Measurements from ENCODE around the gene YDJC.

GRCh38 chr22:21603973-21604372 lies 25.8 kb downstream of the YDJC start:
- no peak for TF ChIP-seq CTCF (conservative IDR thresholded peaks at IDR 0.05; ENCODE audit: low read depth, low read length)
- no peak for TF ChIP-seq EZH2 (IDR thresholded peaks at IDR 0.05; ENCODE audit: low read length, unreplicated experiment)
